ENCODE data around the gene ALG2.

GRCh38 chr9:99181206-99181605 is 40.5 kb downstream of the ALG2 start:
- TF ChIP-seq CTCF (conservative IDR thresholded peaks at IDR 0.05; ENCODE audit: low read length) (no peak), EZH2phosphoT487 (IDR thresholded peaks at IDR 0.05; ENCODE audit: borderline replicate concordance, low read depth, low read length) (no peak)
